ENCODE measurements around the gene LHX5.

Gene LHX5

GRCh38 chr12:113477171-113477841 lies 5.6 kb upstream of the LHX5 start:
- H3K9me3 Mint-ChIP-seq, result peaks cover 5% of the 10 kb centered on the region
- no peak overlapping the region for H3K27ac Mint-ChIP-seq
- peaks cover 99% of the 10 kb centered on the region for H3K27me3 Mint-ChIP-seq (ENCODE audit: low read depth)
- no peak for TF ChIP-seq CTCF (IDR thresholded peaks at IDR 0.05; ENCODE audit: unreplicated experiment in 3 of 3)
- H3K36me3 Mint-ChIP-seq (ENCODE audit: low read depth), result no peaks in the 10 kb centered on the region
- H3K4me1 Mint-ChIP-seq, result peaks cover 4% of the 10 kb centered on the region
- H3K4me3 Mint-ChIP-seq, result no peak overlapping the region

GRCh38 chr12:113476176-113476986 lies 4.7 kb upstream of the LHX5 start:
- Mint-ChIP-seq H3K9me3 (peaks cover 5% of the 10 kb centered on the region), H3K4me3 (no peak overlapping the region), H3K36me3 (ENCODE audit: low read depth) (no peaks in the 10 kb centered on the region), H3K27me3 (ENCODE audit: low read depth) (peaks cover 99% of the 10 kb centered on the region), H3K27ac (no peak overlapping the region), H3K4me1 (peaks cover 4% of the 10 kb centered on the region)
- TF ChIP-seq CTCF (IDR thresholded peaks at IDR 0.05; ENCODE audit: unreplicated experiment in 3 of 3), result no peak

- Mint-ChIP-seq H3K27me3 (ENCODE audit: low read depth) (peaks cover 99% of the 10 kb centered on the region), H3K9me3 (peaks cover 5% of the 10 kb centered on the region), H3K36me3 (ENCODE audit: low read depth) (no peaks in the 10 kb centered on the region), H3K4me1 (peaks cover 4% of the 10 kb centered on the region), H3K27ac (no peak overlapping the region), H3K4me3 (no peak overlapping the region)
- TF ChIP-seq CTCF (IDR thresholded peaks at IDR 0.05; ENCODE audit: unreplicated experiment in 3 of 3), result no peak
Observed at GRCh38 chr12:113475451-113476175, 3.9 kb upstream of the LHX5 start.

GRCh38 chr12:113474635-113475436 lies 3.2 kb upstream of the LHX5 start:
- Mint-ChIP-seq H3K9me3 (peaks cover under 1% of the 10 kb centered on the region), H3K36me3 (ENCODE audit: low read depth) (no peaks in the 10 kb centered on the region), H3K27ac (no peak overlapping the region), H3K4me1 (peaks cover 4% of the 10 kb centered on the region), H3K27me3 (ENCODE audit: low read depth) (peaks cover 99% of the 10 kb centered on the region), H3K4me3 (no peak overlapping the region)
- no peak for TF ChIP-seq CTCF (IDR thresholded peaks at IDR 0.05; ENCODE audit: unreplicated experiment in 3 of 3)

- no peak for TF ChIP-seq CTCF (IDR thresholded peaks at IDR 0.05; ENCODE audit: unreplicated experiment in 3 of 3)
- H3K4me3 Mint-ChIP-seq, result no peak overlapping the region
- H3K36me3 Mint-ChIP-seq (ENCODE audit: low read depth), result no peaks in the 10 kb centered on the region
- H3K4me1 Mint-ChIP-seq, result no peaks in the 10 kb centered on the region
- no peak overlapping the region for H3K27ac Mint-ChIP-seq
- H3K9me3 Mint-ChIP-seq, result no peaks in the 10 kb centered on the region
- peaks cover 99% of the 10 kb centered on the region for H3K27me3 Mint-ChIP-seq (ENCODE audit: low read depth)
Observed at GRCh38 chr12:113473942-113474341, 2.3 kb upstream of the LHX5 start.

All from nephron (organoid).